Stimulated activated CD4-positive, alpha-beta T cell treated with anti-CD3 and anti-CD28 coated beads, Interleukin-2, amount 100 ng/mL, for 24 hours (primary cell): Measurements from ENCODE around the gene GSDMA.
"Not testable (repeated sequence)": the region's sequence is repeated elsewhere in the genome, so short reads cannot be mapped to it uniquely, and the experiment has no call there.

Experiments used
- DNase-seq, 2 donors: peaks; one replicate each; pipeline ENCODE4 v3.0.0-alpha.2; 2020

The GSDMA gene

GRCh38 chr17:39929646-39930407 is 33.0 kb upstream of the GSDMA start:
- no peak for DNase-seq

- no peak for DNase-seq
Measured at GRCh38 chr17:39933912-39934311, 28.9 kb upstream of the GSDMA start.

GRCh38 chr17:39934324-39934723 is 28.5 kb upstream of the GSDMA start:
- no peak for DNase-seq

GRCh38 chr17:39935909-39936308 is 26.9 kb upstream of the GSDMA start:
- no peak for DNase-seq

- no peak for DNase-seq
Measured at GRCh38 chr17:39937447-39937846, 25.4 kb upstream of the GSDMA start.

- no peak for DNase-seq
Measured at GRCh38 chr17:39938140-39938869, 24.5 kb upstream of the GSDMA start.

GRCh38 chr17:39939106-39939505 is 23.7 kb upstream of the GSDMA start:
- DNase-seq: no peak

- DNase-seq: peak in 1 of 2 donors; percentile 47
Measured at GRCh38 chr17:39939588-39940419, 23.0 kb upstream of the GSDMA start.

- no peak for DNase-seq
Measured at GRCh38 chr17:39943702-39944392, 19.0 kb upstream of the GSDMA start.

- DNase-seq: no peak
Measured at GRCh38 chr17:39944393-39944711, 18.5 kb upstream of the GSDMA start.

- DNase-seq: no peak
Measured at GRCh38 chr17:39946551-39947330, 16.1 kb upstream of the GSDMA start.

- not testable (repeated sequence) for DNase-seq
Measured at GRCh38 chr17:39948489-39948828, 14.3 kb upstream of the GSDMA start.

- no peak for DNase-seq
Measured at GRCh38 chr17:39949028-39949427, 13.8 kb upstream of the GSDMA start.

- DNase-seq: no peak
Measured at GRCh38 chr17:39950871-39951348, 11.9 kb upstream of the GSDMA start.

- no peak for DNase-seq
Measured at GRCh38 chr17:39951924-39952679, 10.7 kb upstream of the GSDMA start.

GRCh38 chr17:39952680-39953470 is 9.9 kb upstream of the GSDMA start:
- DNase-seq: peak; percentile 89 to 92

GRCh38 chr17:39953471-39953888 is 9.3 kb upstream of the GSDMA start:
- DNase-seq: no peak

- no peak for DNase-seq
Measured at GRCh38 chr17:39954876-39955275, 7.9 kb upstream of the GSDMA start.

- DNase-seq: no peak
Measured at GRCh38 chr17:39955726-39956225, 7.0 kb upstream of the GSDMA start.

- DNase-seq: no peak
Measured at GRCh38 chr17:39960524-39961041, 2.2 kb upstream of the GSDMA start.
